HEK293 (cell line): Measurements from ENCODE around the gene CC2D1A.

ENCODE experiments used
- CTCF ChIA-PET: fragments of 350-600 bp; formaldehyde crosslinking; extraction: SDS; loops from one replicate; lab custom pipeline; 2021; ENCODE audit warnings: antibody characterized with exemption; lab: Yijun Ruan, JAX
- POLR2A ChIA-PET: fragments of 300-600 bp; formaldehyde crosslinking; extraction: SDS; loops from one replicate; lab custom pipeline; 2020; ENCODE audit warnings: antibody characterized with exemption, inconsistent platforms; lab: Yijun Ruan, JAX
- H3K27ac ChIP-seq: fragments of 200-500 bp; sonication (Bioruptor generic); 2 replicates; pipeline ENCODE4 v1.5.1; 2014; ENCODE audit warnings: low read depth, low read length, control low read depth, inconsistent platforms; ENCODE audit errors: extremely low read depth
- H3K36me3 ChIP-seq, 2 experiments: fragments of 200-500 bp in 1 of 2; sonication (Bioruptor generic) in 1 of 2; 1 replicate in 1 of 2; 2 replicates in 1 of 2; pipeline ENCODE4 v1.5.1; 2014 to 2017; ENCODE audit warnings: inconsistent platforms in 2 of 2, low read length in 2 of 2; ENCODE audit not compliant: control insufficient read depth in 2 of 2, insufficient read depth in 1 of 2
- H3K4me1 ChIP-seq: fragments of 200-500 bp; sonication (Bioruptor generic); 2 replicates; pipeline ENCODE4 v1.5.1; 2014; ENCODE audit warnings: mild to moderate bottlenecking, low read length, inconsistent platforms; ENCODE audit not compliant: control insufficient read depth, insufficient read depth
- H3K4me3 ChIP-seq: 2 replicates; pipeline ENCODE4 v1.5.1; 2011; ENCODE audit warnings: low read depth, mild to moderate bottlenecking, control low read depth, low read length, moderate library complexity
- H3K9me3 ChIP-seq: fragments of 200-500 bp; sonication (Bioruptor generic); 2 replicates; pipeline ENCODE4 v1.5.1; 2014; ENCODE audit warnings: low read depth, low read length, inconsistent platforms; ENCODE audit not compliant: control insufficient read depth, insufficient read depth
- KLF1 ChIP-seq: fragments of 450-650 bp; formaldehyde crosslinking; IDR thresholded peaks from 2 replicates; pipeline ENCODE4 v1.5.1; 2016; ENCODE audit warnings: missing biosample characterization, missing genetic modification characterization
- KLF17 ChIP-seq: fragments of 450-650 bp; formaldehyde crosslinking; IDR thresholded peaks from 2 replicates; pipeline ENCODE4 v1.5.1; 2016; ENCODE audit warnings: missing biosample characterization, missing genetic modification characterization
- KLF8 ChIP-seq: fragments of 450-650 bp; formaldehyde crosslinking; IDR thresholded peaks from 2 replicates; pipeline ENCODE4 v1.5.1; 2016; ENCODE audit warnings: missing biosample characterization, missing genetic modification characterization
- OSR2 ChIP-seq: fragments of 450-650 bp; formaldehyde crosslinking; IDR thresholded peaks from 2 replicates; pipeline ENCODE4 v1.5.1; 2016; ENCODE audit warnings: missing biosample characterization, missing genetic modification characterization
- PBX3 ChIP-seq: sonication (generic); formaldehyde crosslinking; IDR thresholded peaks from 2 replicates; pipeline ENCODE4 v1.8.1; 2022; ENCODE audit warnings: mild to moderate bottlenecking, moderate library complexity, missing genetic modification reagents
- REPIN1 ChIP-seq: fragments of 450-650 bp; formaldehyde crosslinking; IDR thresholded peaks from 2 replicates; pipeline ENCODE4 v1.5.1; 2017; ENCODE audit warnings: missing biosample characterization, missing genetic modification characterization, low read depth
- SP2 ChIP-seq: fragments of 450-650 bp; formaldehyde crosslinking; IDR thresholded peaks from 2 replicates; pipeline ENCODE4 v1.5.1; 2016; ENCODE audit warnings: missing biosample characterization, missing genetic modification characterization
- YY2 ChIP-seq: fragments of 450-650 bp; formaldehyde crosslinking; IDR thresholded peaks from 2 replicates; pipeline ENCODE4 v1.5.1; 2016; ENCODE audit warnings: missing biosample characterization, missing genetic modification characterization
- ZBTB48 ChIP-seq: fragments of 450-650 bp; formaldehyde crosslinking; IDR thresholded peaks from 2 replicates; pipeline ENCODE4 v1.5.1; 2016; ENCODE audit warnings: missing biosample characterization, missing genetic modification characterization
- ZBTB8A ChIP-seq: fragments of 450-650 bp; formaldehyde crosslinking; IDR thresholded peaks from 2 replicates; pipeline ENCODE4 v1.5.1; 2016; ENCODE audit warnings: missing biosample characterization, missing genetic modification characterization
- ZNF146 ChIP-seq: fragments of 450-650 bp; formaldehyde crosslinking; IDR thresholded peaks from 2 replicates; pipeline ENCODE4 v1.5.1; 2016; ENCODE audit warnings: missing biosample characterization, missing genetic modification characterization
- ZNF155 ChIP-seq: fragments of 450-650 bp; formaldehyde crosslinking; IDR thresholded peaks from 2 replicates; pipeline ENCODE4 v1.5.1; 2016; ENCODE audit warnings: missing biosample characterization, missing genetic modification characterization
- ZNF274 ChIP-seq, 2 experiments: fragments of 200-500 bp in 1 of 2; fragments of 450-650 bp in 1 of 2; sonication (Bioruptor generic) in 1 of 2; formaldehyde crosslinking in 1 of 2; IDR thresholded peaks; 2 replicates each; pipeline versions ENCODE4 v1.5.1 to v1.6.1; 2014 to 2016; ENCODE audit warnings: borderline replicate concordance in 1 of 2, inconsistent platforms in 1 of 2, low read length in 1 of 2, missing biosample characterization in 1 of 2, missing genetic modification characterization in 1 of 2
- ZNF280C ChIP-seq: fragments of 450-650 bp; formaldehyde crosslinking; IDR thresholded peaks from 2 replicates; pipeline ENCODE4 v1.5.1; 2016; ENCODE audit warnings: missing biosample characterization, missing genetic modification characterization
- ZNF391 ChIP-seq: fragments of 450-650 bp; formaldehyde crosslinking; IDR thresholded peaks from 2 replicates; pipeline ENCODE4 v1.5.1; 2016; ENCODE audit warnings: low read depth, missing biosample characterization, missing genetic modification characterization, borderline replicate concordance
- ZNF398 ChIP-seq: fragments of 450-650 bp; formaldehyde crosslinking; IDR thresholded peaks from 2 replicates; pipeline ENCODE4 v1.5.1; 2017; ENCODE audit warnings: missing biosample characterization, missing genetic modification characterization
- ZNF433 ChIP-seq: fragments of 450-650 bp; formaldehyde crosslinking; IDR thresholded peaks from 2 replicates; pipeline ENCODE4 v1.5.1; 2016; ENCODE audit warnings: missing biosample characterization, missing genetic modification characterization, low read depth
- ZNF48 ChIP-seq: fragments of 450-650 bp; formaldehyde crosslinking; IDR thresholded peaks from 2 replicates; pipeline ENCODE4 v1.5.1; 2016; ENCODE audit warnings: missing biosample characterization, missing genetic modification characterization
- ZNF529 ChIP-seq: fragments of 450-650 bp; formaldehyde crosslinking; IDR thresholded peaks from 2 replicates; pipeline ENCODE4 v1.5.1; 2017; ENCODE audit warnings: missing genetic modification characterization, missing biosample characterization; ENCODE audit not compliant: insufficient replicate concordance
- ZNF555 ChIP-seq: fragments of 450-650 bp; formaldehyde crosslinking; conservative IDR thresholded peaks from 2 replicates; pipeline ENCODE4 v1.5.1; 2017; ENCODE audit warnings: missing biosample characterization, mild to moderate bottlenecking, missing genetic modification characterization, inconsistent platforms
- ZNF600 ChIP-seq: fragments of 450-650 bp; formaldehyde crosslinking; IDR thresholded peaks from 2 replicates; pipeline ENCODE4 v1.5.1; 2016; ENCODE audit warnings: missing biosample characterization, missing genetic modification characterization
- ZNF623 ChIP-seq: fragments of 450-650 bp; formaldehyde crosslinking; IDR thresholded peaks from 2 replicates; pipeline ENCODE4 v1.5.1; 2016; ENCODE audit warnings: missing biosample characterization, missing genetic modification characterization
- ZNF624 ChIP-seq: fragments of 450-650 bp; formaldehyde crosslinking; IDR thresholded peaks from 2 replicates; pipeline ENCODE4 v1.5.1; 2017; ENCODE audit warnings: missing biosample characterization, missing genetic modification characterization
- ZNF626 ChIP-seq: fragments of 450-650 bp; sonication (Bioruptor Pico); formaldehyde crosslinking; IDR thresholded peaks from 2 replicates; pipeline ENCODE4 v1.5.1; 2018; ENCODE audit warnings: missing biosample characterization, missing genetic modification characterization, inconsistent platforms
- ZNF660 ChIP-seq: fragments of 450-650 bp; IDR thresholded peaks from 2 replicates; pipeline ENCODE4 v1.5.1; 2018; ENCODE audit warnings: missing biosample characterization, mild to moderate bottlenecking, missing genetic modification characterization
- ZNF785 ChIP-seq: fragments of 450-650 bp; formaldehyde crosslinking; IDR thresholded peaks from 2 replicates; pipeline ENCODE4 v1.5.1; 2016; ENCODE audit warnings: missing biosample characterization, missing genetic modification characterization
- ZSCAN23 ChIP-seq: fragments of 450-650 bp; formaldehyde crosslinking; IDR thresholded peaks from 2 replicates; pipeline ENCODE4 v1.5.1; 2016; ENCODE audit warnings: missing biosample characterization, missing genetic modification characterization

CC2D1A gene

GRCh38 chr19:13977803-13978202 lies 71.8 kb downstream of the CC2D1A start:
- peaks cover 16 to 61% of the 10 kb centered on the region in 2 experiments; a peak in 2 of 3 replicates for H3K36me3 ChIP-seq
- TF ChIP-seq ZNF623 (tag by site-specific recombination) (no peak), ZNF555 (tag by site-specific recombination) (no peak), ZNF155 (no peak), ZNF433 (no peak)
- TF ChIP-seq, all 188 proteins: peak for 0
- Histone ChIP-seq H3K4me1 (no peaks in the 10 kb centered on the region; the same call in 1 of the 2 replicates), H3K9me3 (no peaks in the 10 kb centered on the region), H3K4me3 (no peak overlapping the region), H3K27ac (no peak overlapping the region)
- ChIA-PET POLR2A (interaction anchor here (0.6 to 1.3 kb wide), 3 partner anchors 27 to 66 kb away, joined by 3 to 5 read pairs (median 3); partner anchors contain the start of gene RFX1), CTCF (no interaction called here)

- POLR2A ChIA-PET: interaction anchor here (1.0 to 1.3 kb wide), 2 partner anchors 26 to 28 kb away, joined by 3 to 5 read pairs; partner anchors contain the start of gene RFX1
- H3K4me3 ChIP-seq: no peak overlapping the region
- H3K36me3 ChIP-seq: peaks cover 10 to 62% of the 10 kb centered on the region in 2 experiments; a peak in 2 of 3 replicates
Measured at GRCh38 chr19:13978351-13979243, 72.6 kb downstream of the CC2D1A start.

GRCh38 chr19:13979244-13979615 lies 73.2 kb downstream of the CC2D1A start:
- Histone ChIP-seq H3K9me3 (no peaks in the 10 kb centered on the region), H3K4me3 (no peak overlapping the region), H3K27ac (no peak overlapping the region), H3K4me1 (no peaks in the 10 kb centered on the region; the same call in 1 of the 2 replicates), H3K36me3 (peaks cover 7 to 60% of the 10 kb centered on the region in 2 experiments; a peak in 2 of 3 replicates)
- POLR2A ChIA-PET: interaction anchor here (1.3 kb wide), 1 partner anchor 27 kb away, joined by 5 read pairs; the partner anchor contains the start of gene RFX1
- CTCF ChIA-PET: interaction anchor here (1.0 kb wide), 1 partner anchor 169 kb away, joined by 3 read pairs; no protein-coding TSS in a partner anchor
- TF ChIP-seq ZNF48 (tag by site-specific recombination): no peak
- no peak for TF ChIP-seq OSR2 (tag by site-specific recombination)
- TF ChIP-seq ZSCAN23: no peak
- TF ChIP-seq REPIN1: no peak
- TF ChIP-seq ZNF146 (tag by site-specific recombination): no peak
- TF ChIP-seq ZNF274 (IDR thresholded peaks at IDR 0.05; ENCODE audit: low read length): no peak
- no peak for TF ChIP-seq ZNF274 (tag by site-specific recombination; IDR thresholded peaks at IDR 0.05; ENCODE audit: borderline replicate concordance)
- no peak for TF ChIP-seq ZNF785 (tag by site-specific recombination)
- TF ChIP-seq ZNF624: no peak
- no peak for TF ChIP-seq ZNF626
- TF ChIP-seq ZBTB48 (tag by site-specific recombination): no peak
- TF ChIP-seq PBX3 (CRISPR knock-in tag): no peak
- TF ChIP-seq ZNF398 (tag by site-specific recombination): no peak
- TF ChIP-seq KLF17: no peak
- TF ChIP-seq YY2 (tag by site-specific recombination): no peak
- TF ChIP-seq ZNF280C (tag by site-specific recombination): no peak
- no peak for TF ChIP-seq ZNF660 (tag by site-specific recombination)

More at GRCh38 chr19:13978351-13979243, 72.6 kb downstream of the CC2D1A start:
- CTCF ChIA-PET: interaction anchor here (1.0 kb wide), 1 partner anchor 170 kb away, joined by 3 read pairs; no protein-coding TSS in a partner anchor
- no peaks in the 10 kb centered on the region; the same call in 1 of the 2 replicates for H3K4me1 ChIP-seq
- H3K27ac ChIP-seq: no peak overlapping the region
- H3K9me3 ChIP-seq: no peaks in the 10 kb centered on the region
- peak; percentile 43; the same call in 1 of the 2 replicates for TF ChIP-seq KLF8 (tag by site-specific recombination)
- no peak for TF ChIP-seq ZNF529 (tag by site-specific recombination)
- no peak for TF ChIP-seq ZBTB8A (tag by site-specific recombination)
- peak; percentile 85 for TF ChIP-seq KLF1 (tag by site-specific recombination)
- TF ChIP-seq ZNF785 (tag by site-specific recombination): no peak
- TF ChIP-seq ZNF391 (tag by site-specific recombination): no peak
- TF ChIP-seq SP2 (tag by site-specific recombination): peak; percentile 24; the same call in 1 of the 2 replicates
- TF ChIP-seq ZNF600 (tag by site-specific recombination): no peak
